Epithelial cell of esophagus (primary cell): Measurements from ENCODE around the gene APBA1.
A peak's percentile ranks its signal among the peaks of the same experiment; 100 is the strongest.

Experiments used
- DNase-seq: peaks from one replicate; pipeline ENCODE4 v3.0.0; 2010; ENCODE audit warnings: low read depth
- H3K4me3 ChIP-seq: 2 replicates; pipeline ENCODE4 v1.5.1; 2011; ENCODE audit warnings: mild to moderate bottlenecking, low read length, control low read depth
- TF ChIP-seq, protein P1 (sequence below): IDR thresholded peaks from 2 replicates; pipeline ENCODE4 v1.5.1; 2011; ENCODE audit warnings: low read depth, mild to moderate bottlenecking, low read length, control low read depth, inconsistent platforms; ENCODE audit not compliant: insufficient read depth; ENCODE audit errors: missing control alignments

Gene APBA1

GRCh38 chr9:69391487-69391886 is 280.7 kb downstream of the APBA1 start:
- TF ChIP-seq, protein P1, sequence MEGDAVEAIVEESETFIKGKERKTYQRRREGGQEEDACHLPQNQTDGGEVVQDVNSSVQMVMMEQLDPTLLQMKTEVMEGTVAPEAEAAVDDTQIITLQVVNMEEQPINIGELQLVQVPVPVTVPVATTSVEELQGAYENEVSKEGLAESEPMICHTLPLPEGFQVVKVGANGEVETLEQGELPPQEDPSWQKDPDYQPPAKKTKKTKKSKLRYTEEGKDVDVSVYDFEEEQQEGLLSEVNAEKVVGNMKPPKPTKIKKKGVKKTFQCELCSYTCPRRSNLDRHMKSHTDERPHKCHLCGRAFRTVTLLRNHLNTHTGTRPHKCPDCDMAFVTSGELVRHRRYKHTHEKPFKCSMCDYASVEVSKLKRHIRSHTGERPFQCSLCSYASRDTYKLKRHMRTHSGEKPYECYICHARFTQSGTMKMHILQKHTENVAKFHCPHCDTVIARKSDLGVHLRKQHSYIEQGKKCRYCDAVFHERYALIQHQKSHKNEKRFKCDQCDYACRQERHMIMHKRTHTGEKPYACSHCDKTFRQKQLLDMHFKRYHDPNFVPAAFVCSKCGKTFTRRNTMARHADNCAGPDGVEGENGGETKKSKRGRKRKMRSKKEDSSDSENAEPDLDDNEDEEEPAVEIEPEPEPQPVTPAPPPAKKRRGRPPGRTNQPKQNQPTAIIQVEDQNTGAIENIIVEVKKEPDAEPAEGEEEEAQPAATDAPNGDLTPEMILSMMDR, result no peak
- no peak overlapping the region for H3K4me3 ChIP-seq
- no peak for DNase-seq

DNA sequence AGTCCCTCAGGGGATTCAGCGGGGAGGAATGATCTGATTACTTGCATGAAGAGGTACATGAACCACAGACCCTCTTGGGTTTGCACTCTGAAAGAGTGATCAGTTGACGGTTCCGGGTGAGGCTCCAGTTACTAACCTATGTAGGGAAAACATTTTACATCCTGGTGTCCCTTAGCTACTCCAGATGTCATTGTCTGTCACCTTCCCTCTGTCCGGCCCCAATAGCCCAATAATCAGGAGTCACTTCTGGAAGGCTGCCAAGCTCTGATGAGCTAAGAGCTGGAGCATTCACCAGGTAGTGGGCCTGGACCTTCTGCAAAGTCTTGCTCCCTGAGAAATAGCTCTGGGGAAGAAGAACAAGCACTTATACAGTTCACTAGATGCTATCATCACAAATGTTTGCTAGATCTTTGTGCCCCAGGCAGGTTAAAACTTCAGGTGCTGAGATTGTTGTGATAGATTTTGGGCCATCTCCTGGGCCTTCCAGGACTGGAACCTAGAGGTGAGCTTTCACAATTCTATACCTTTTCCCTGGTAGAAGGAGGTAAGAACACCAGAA is 282.7 kb downstream of the APBA1 start:
- H3K4me3 ChIP-seq, result no peak overlapping the region
- DNase-seq, result no peak
- TF ChIP-seq, protein P1, result no peak

DNA sequence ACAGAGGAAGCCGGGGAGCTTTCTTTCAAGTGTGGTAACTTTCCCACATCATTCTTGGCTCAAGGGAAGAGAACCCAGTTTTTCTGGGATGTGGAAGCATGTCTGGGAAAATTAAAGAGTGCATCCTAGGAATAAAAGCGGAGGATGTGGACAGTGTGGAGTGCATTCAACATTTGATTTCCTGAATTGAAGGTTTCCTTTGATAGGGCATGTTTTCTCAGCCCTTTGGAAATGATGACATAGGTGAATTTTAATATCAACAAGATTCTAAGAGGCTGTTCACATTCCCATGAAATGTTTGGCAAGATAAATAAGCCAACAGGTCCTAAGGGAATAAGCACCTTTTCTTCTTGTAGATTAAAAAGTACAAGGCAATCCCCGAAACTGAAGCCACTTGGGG is 283.6 kb downstream of the APBA1 start:
- no peak for DNase-seq
- TF ChIP-seq, protein P1, result no peak
- no peak overlapping the region for H3K4me3 ChIP-seq

DNA sequence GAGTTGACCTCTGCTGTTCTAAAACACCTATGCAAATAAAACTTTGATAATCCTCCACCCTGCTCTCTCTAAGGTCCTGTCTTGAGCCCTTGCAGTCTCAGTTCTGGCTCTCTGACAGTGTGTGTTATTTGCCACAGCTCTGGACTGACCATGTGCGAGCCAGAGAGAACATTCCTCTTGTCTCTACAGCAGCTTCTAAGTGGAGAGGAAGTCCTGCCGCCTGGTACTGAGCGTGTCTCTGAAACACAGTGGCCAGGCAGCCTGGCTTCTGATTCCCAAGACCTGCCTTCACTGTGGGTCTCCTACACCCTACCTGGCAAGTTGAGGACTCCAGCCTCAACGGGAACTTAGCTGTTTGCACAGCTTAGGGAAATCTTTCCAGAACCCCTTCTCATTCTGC is 285.5 kb downstream of the APBA1 start:
- no peak for DNase-seq
- H3K4me3 ChIP-seq, result no peak overlapping the region
- TF ChIP-seq, protein P1, result no peak

- peak; percentile 28 for DNase-seq
- TF ChIP-seq, protein P1, result no peak
- H3K4me3 ChIP-seq, result no peak overlapping the region
Observed at GRCh38 chr9:69385581-69386033, 286.6 kb downstream of the APBA1 start.

DNA sequence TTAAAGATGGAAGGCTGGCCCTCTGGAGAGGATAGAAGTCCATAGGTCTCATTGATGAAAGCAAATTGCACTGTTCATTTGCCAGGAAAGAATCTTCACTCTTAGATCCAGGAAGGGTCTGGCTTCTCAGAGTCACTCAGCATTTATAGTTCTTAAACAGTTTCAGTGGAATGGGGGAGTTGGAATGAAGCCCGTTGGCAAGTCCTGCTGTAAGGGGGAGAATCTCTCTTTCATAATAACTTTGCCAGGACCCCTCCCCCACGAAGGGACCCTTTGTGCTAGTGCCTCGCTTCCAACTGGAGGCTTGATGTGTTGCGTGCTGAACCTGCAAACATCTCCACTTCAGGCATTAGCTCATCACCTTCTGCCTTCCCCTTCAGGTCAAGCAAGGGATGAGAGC is 290.0 kb downstream of the APBA1 start:
- TF ChIP-seq, protein P1, result no peak
- H3K4me3 ChIP-seq, result no peak overlapping the region

GRCh38 chr9:69380811-69381210 is 291.4 kb downstream of the APBA1 start:
- DNase-seq, result peak; percentile 53
- TF ChIP-seq, protein P1, result no peak
- no peak overlapping the region for H3K4me3 ChIP-seq

More for the DNA sequence above, 290.0 kb downstream of the APBA1 start:
- no peak for DNase-seq
